ENCODE results near the gene MYH7B.

GRCh38 chr20:34965051-34965450 is 9.4 kb downstream of the MYH7B start:
- TF ChIP-seq PKNOX1 (IDR thresholded peaks at IDR 0.05) = no peak
- no peak for TF ChIP-seq SP1 (IDR thresholded peaks at IDR 0.05)
- TF ChIP-seq SUZ12 (IDR thresholded peaks at IDR 0.05) = no peak
- no peak for TF ChIP-seq L3MBTL2 (conservative IDR thresholded peaks at IDR 0.05)
- TF ChIP-seq LEF1 (IDR thresholded peaks at IDR 0.05; ENCODE audit: borderline replicate concordance) = no peak
- no peak for TF ChIP-seq FOXK2 (IDR thresholded peaks at IDR 0.05)
- TF ChIP-seq ZNF384 (IDR thresholded peaks at IDR 0.05) = no peak
- no peak for TF ChIP-seq FOXA1 (IDR thresholded peaks at IDR 0.05)
- TF ChIP-seq ELF4 (IDR thresholded peaks at IDR 0.05) = no peak
- TF ChIP-seq FOXM1 (IDR thresholded peaks at IDR 0.05; ENCODE audit: borderline replicate concordance) = no peak
- TF ChIP-seq BHLHE40 (IDR thresholded peaks at IDR 0.05; ENCODE audit: borderline replicate concordance) = no peak
- TF ChIP-seq ARNT (IDR thresholded peaks at IDR 0.05) = no peak
- no peak for TF ChIP-seq TARDBP (IDR thresholded peaks at IDR 0.05)
- no peak for TF ChIP-seq NFRKB (IDR thresholded peaks at IDR 0.05)
